ENCODE data around the gene PMVK. TPM values are rescaled to one million over a fixed set of nuclear protein-coding genes. Genes with fewer than 3 reads are reported as not detected.
A peak's percentile ranks its signal among the peaks of the same experiment; 100 is the strongest.

Gene PMVK
- total RNA-seq, 1 donor from 2014 or later, result 26.7 TPM

DNA sequence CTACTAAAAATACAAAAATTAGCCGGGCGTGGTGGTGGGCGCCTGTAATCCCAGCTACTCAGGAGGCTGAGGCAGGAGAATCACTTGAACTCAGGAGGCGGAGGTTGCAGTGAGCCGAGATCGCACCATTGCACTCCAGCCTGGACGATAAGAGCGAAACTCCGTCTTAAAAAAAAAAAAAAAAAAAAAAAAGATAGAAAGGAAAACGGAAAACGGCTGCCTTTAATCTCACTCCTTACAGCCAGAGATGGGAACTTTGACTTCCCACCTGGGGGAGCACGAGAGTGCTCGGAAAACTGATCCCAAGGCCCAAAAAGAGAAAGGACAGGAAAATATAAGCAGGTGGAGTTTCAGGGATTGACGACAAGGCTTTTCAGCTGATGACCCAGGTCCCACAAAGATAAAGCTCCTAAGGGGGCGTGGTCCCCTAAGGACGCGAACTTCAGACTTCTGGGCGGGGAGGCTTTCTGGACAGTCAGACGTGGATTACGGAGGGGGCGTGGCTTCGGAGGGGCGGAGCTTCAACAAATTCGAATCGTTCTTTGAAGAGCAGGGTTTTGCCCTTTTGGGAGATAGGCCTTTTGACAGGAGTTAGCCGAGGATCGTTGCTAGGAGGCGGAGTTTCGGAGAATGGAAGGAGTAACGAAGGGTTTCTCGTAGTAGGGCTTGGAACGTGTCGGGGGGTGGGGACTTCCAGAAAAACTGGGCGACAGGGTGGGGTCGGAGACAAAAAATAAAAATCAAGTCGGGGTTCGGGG is 37.0 kb upstream of the PMVK start:
- H3K4me3 Mint-ChIP-seq (ENCODE audit: unreplicated experiment), result no peak overlapping the region
- no peaks in the 10 kb centered on the region for H3K9me3 Mint-ChIP-seq (ENCODE audit: unreplicated experiment)
- H3K36me3 Mint-ChIP-seq (ENCODE audit: low read depth, unreplicated experiment), result peaks cover 24% of the 10 kb centered on the region
- H3K27ac Mint-ChIP-seq (ENCODE audit: unreplicated experiment), result no peak overlapping the region
- peak; percentile 94 for DNase-seq (ENCODE audit: low spot score)
- TF ChIP-seq, protein P1, sequence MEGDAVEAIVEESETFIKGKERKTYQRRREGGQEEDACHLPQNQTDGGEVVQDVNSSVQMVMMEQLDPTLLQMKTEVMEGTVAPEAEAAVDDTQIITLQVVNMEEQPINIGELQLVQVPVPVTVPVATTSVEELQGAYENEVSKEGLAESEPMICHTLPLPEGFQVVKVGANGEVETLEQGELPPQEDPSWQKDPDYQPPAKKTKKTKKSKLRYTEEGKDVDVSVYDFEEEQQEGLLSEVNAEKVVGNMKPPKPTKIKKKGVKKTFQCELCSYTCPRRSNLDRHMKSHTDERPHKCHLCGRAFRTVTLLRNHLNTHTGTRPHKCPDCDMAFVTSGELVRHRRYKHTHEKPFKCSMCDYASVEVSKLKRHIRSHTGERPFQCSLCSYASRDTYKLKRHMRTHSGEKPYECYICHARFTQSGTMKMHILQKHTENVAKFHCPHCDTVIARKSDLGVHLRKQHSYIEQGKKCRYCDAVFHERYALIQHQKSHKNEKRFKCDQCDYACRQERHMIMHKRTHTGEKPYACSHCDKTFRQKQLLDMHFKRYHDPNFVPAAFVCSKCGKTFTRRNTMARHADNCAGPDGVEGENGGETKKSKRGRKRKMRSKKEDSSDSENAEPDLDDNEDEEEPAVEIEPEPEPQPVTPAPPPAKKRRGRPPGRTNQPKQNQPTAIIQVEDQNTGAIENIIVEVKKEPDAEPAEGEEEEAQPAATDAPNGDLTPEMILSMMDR (IDR thresholded peaks at IDR 0.05; ENCODE audit: unreplicated experiment), result no peak
- H3K27me3 Mint-ChIP-seq (ENCODE audit: unreplicated experiment), result peaks cover 27% of the 10 kb centered on the region
- H3K4me1 Mint-ChIP-seq (ENCODE audit: unreplicated experiment), result peaks cover 33% of the 10 kb centered on the region

DNA sequence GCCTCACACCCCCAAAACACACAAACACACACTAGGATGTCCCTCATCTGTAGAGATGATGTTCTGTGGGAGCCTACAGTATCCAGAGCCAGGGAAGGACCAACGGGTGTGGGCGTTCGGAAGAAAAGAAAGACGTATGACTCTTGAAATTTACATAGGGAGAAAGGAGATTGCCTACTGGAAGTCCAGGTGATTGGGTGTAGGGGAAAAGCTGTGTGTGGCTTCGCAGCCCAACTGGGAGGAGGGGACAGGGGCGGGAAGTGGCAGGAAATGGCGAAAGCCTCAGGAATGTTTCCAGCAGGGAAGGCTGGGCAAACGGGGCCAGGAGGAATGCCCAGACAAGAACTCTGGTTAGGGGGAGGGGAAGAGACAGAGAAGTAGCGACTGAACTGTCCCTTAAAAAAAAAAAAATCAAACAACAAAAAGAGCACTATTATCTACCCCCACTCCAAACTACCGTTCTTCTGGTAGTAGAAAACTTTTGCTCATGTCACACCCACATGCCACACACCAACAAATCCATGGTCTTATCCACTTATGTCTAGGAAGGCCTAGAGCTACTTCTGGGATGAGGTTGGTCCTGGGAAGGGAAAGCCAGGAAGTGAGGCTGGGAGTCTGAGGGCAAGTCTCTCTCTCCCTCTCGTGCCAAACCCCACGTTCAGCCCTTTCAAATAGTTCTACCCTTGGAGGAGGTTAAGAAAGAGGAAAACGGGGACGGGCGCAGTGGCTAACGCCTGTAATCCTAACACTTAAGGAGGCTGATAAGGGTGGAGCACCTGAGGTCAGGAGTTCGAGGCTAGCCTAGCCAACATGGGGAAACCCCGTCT is 36.2 kb upstream of the PMVK start:
- Mint-ChIP-seq H3K27me3 (ENCODE audit: unreplicated experiment) (peaks cover 33% of the 10 kb centered on the region), H3K36me3 (ENCODE audit: low read depth, unreplicated experiment) (peaks cover 31% of the 10 kb centered on the region), H3K4me1 (ENCODE audit: unreplicated experiment) (peaks cover 41% of the 10 kb centered on the region), H3K27ac (ENCODE audit: unreplicated experiment) (no peak overlapping the region), H3K4me3 (ENCODE audit: unreplicated experiment) (no peak overlapping the region), H3K9me3 (ENCODE audit: unreplicated experiment) (no peaks in the 10 kb centered on the region)
- DNase-seq (ENCODE audit: low spot score), result peak; percentile 79
- TF ChIP-seq, protein P1 (IDR thresholded peaks at IDR 0.05; ENCODE audit: unreplicated experiment), result no peak

DNA sequence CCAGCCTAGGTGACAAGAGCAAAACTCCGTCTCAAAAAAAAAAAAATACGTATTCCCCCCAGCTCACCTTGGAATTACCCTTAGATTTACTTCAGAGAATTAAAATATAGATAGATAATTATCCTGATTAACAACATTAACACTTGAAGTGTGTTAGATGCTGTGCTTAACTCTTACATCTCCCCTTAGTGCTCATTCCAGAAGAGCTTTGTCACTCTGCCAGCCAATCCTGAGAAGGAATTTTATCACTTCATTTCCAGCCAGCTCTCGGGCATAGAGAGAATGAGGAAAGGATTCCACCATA is 35.6 kb upstream of the PMVK start:
- TF ChIP-seq, protein P1 (IDR thresholded peaks at IDR 0.05; ENCODE audit: unreplicated experiment), result no peak
- Mint-ChIP-seq H3K27ac (ENCODE audit: unreplicated experiment) (no peak overlapping the region), H3K9me3 (ENCODE audit: unreplicated experiment) (no peaks in the 10 kb centered on the region), H3K27me3 (ENCODE audit: unreplicated experiment) (peaks cover 35% of the 10 kb centered on the region), H3K36me3 (ENCODE audit: low read depth, unreplicated experiment) (peaks cover 35% of the 10 kb centered on the region), H3K4me1 (ENCODE audit: unreplicated experiment) (peaks cover 47% of the 10 kb centered on the region), H3K4me3 (ENCODE audit: unreplicated experiment) (no peak overlapping the region)
- DNase-seq (ENCODE audit: low spot score), result no peak

DNA sequence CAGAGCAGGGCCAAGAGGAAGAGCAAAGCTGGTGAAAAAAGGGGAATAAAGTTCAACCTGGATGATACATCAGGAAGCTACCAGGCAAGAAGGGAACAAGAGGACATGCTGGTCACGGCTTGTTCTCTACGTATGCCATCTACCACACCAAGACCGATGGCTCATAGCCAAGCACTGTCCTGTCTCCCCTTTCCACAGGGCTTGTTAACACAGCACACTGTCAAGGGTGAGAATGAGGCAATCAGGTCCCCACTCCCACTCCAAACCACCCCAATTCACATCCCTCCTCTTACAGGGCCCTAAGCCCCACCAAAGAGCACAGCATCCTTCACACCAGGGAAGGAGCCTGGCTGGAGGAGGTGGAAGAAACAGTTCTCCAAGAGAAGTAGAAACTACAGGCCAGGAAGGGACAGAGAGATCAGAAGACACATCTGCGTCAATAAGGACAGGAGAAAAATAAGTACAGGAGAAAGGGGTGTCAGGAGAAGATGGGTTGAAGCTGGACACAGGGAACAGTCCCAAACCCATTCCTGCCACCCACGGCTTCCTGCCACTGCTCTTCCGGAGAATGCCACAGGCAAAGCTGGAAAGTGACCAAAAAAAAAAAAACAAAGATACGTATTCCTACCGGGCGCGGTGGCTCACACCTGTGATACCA is 35.0 kb upstream of the PMVK start:
- H3K27ac Mint-ChIP-seq (ENCODE audit: unreplicated experiment), result peak overlapping the region; percentile 99
- peaks cover 35% of the 10 kb centered on the region for H3K27me3 Mint-ChIP-seq (ENCODE audit: unreplicated experiment)
- H3K9me3 Mint-ChIP-seq (ENCODE audit: unreplicated experiment), result no peaks in the 10 kb centered on the region
- peaks cover 54% of the 10 kb centered on the region for H3K4me1 Mint-ChIP-seq (ENCODE audit: unreplicated experiment)
- H3K4me3 Mint-ChIP-seq (ENCODE audit: unreplicated experiment), result no peak overlapping the region
- TF ChIP-seq, protein P1 (IDR thresholded peaks at IDR 0.05; ENCODE audit: unreplicated experiment), result no peak
- peaks cover 37% of the 10 kb centered on the region for H3K36me3 Mint-ChIP-seq (ENCODE audit: low read depth, unreplicated experiment)
- no peak for DNase-seq (ENCODE audit: low spot score)

All from endothelial cell (in vitro differentiated cells).